Right lobe of liver (tissue), 4 donors: ENCODE results near the gene GPR15.

Source experiments
- CTCF ChIP-seq, 4 donors: fragments of 200-600 bp in 3 of 4; fragments of 450-650 bp in 1 of 4; IDR thresholded peaks; one replicate each; pipeline versions ENCODE4 v1.5.1 to v1.8.0; 2016 to 2022; ENCODE audit warnings: antibody characterized with exemption in 4 of 4, mild to moderate bottlenecking in 2 of 4
- POLR2A ChIP-seq: fragments of 450-650 bp; IDR thresholded peaks from one replicate; pipeline ENCODE4 v1.6.1; 2017; ENCODE audit warnings: antibody characterized with exemption, mild to moderate bottlenecking
- donor health status: DM: no; HTN: no; CAD: no.
- donor health status: DM: no; HTN: no; CAD: no.
- donor health status: DM: no; HTN: yes; CAD: no.

GRCh38 chr3:98557324-98558010, 25.7 kb downstream of the GPR15 start:
- TF ChIP-seq CTCF (IDR thresholded peaks at IDR 0.05) (no peak), POLR2A (no peak)
